Neural cell (in vitro differentiated cells): ENCODE data around the gene IDUA. TPM values are rescaled to one million over a fixed set of nuclear protein-coding genes. Genes with fewer than 3 reads are reported as not detected.
A peak's percentile ranks its signal among the peaks of the same experiment; 100 is the strongest.

Source experiments
- H2AFZ ChIP-seq: fragments of 200-600, 300-800 bp; sonication (generic), shearing (Covaris generic); 2 replicates; pipeline ENCODE4 v1.6.0; 2014; ENCODE audit warnings: low read depth, mild to moderate bottlenecking, antibody characterized with exemption, low read length, moderate library complexity
- H3F3A ChIP-seq: fragments of 200-600 bp; shearing (Covaris generic); 2 replicates; pipeline ENCODE4 v1.6.1; 2016; ENCODE audit warnings: mild to moderate bottlenecking, moderate library complexity, mixed read lengths, antibody characterized with exemption, low read length; ENCODE audit not compliant: insufficient read depth, poor library complexity, severe bottlenecking
- H3K27ac ChIP-seq: fragments of 200-600, 300-800 bp; sonication (generic), shearing (Covaris generic); 2 replicates; pipeline ENCODE4 v1.5.1; 2014; ENCODE audit warnings: mild to moderate bottlenecking, low read length, moderate library complexity
- H3K27me3 ChIP-seq: fragments of 300-800, 200-600 bp; sonication (generic), shearing (Covaris generic); 2 replicates; pipeline ENCODE4 v1.6.0; 2014; ENCODE audit warnings: mild to moderate bottlenecking, low read depth, low read length, moderate library complexity; ENCODE audit not compliant: insufficient read depth
- H3K36me3 ChIP-seq: fragments of 300-800, 200-600 bp; sonication (generic), shearing (Covaris generic); 2 replicates; pipeline ENCODE4 v1.5.1; 2014; ENCODE audit warnings: mild to moderate bottlenecking, antibody characterized with exemption, low read length, moderate library complexity; ENCODE audit not compliant: insufficient read depth
- H3K4me2 ChIP-seq: fragments of 300-800, 200-600 bp; sonication (generic), shearing (Covaris generic); 2 replicates; pipeline ENCODE4 v1.6.0; 2014; ENCODE audit warnings: mild to moderate bottlenecking, low read length
- H3K4me3 ChIP-seq: fragments of 300-800, 200-600 bp; sonication (generic), shearing (Covaris generic); 2 replicates; pipeline ENCODE4 v1.5.1; 2014; ENCODE audit warnings: mild to moderate bottlenecking, low read length, moderate library complexity
- H3K79me2 ChIP-seq: fragments of 200-600 bp; shearing (Covaris generic); replicated peaks from 2 replicates; pipeline ENCODE4 v1.6.0; 2014; ENCODE audit warnings: mild to moderate bottlenecking, low read length, moderate library complexity; ENCODE audit not compliant: insufficient read depth
- H3K9ac ChIP-seq: fragments of 300-800, 200-600 bp; sonication (generic), shearing (Covaris generic); 2 replicates; pipeline ENCODE4 v1.6.1; 2016; ENCODE audit warnings: mild to moderate bottlenecking, low read length, mixed read lengths
- H3K9me2 ChIP-seq: fragments of 200-600 bp; shearing (Covaris generic); 2 replicates; pipeline ENCODE4 v1.6.1; 2016; ENCODE audit warnings: mild to moderate bottlenecking, low read length, mixed read lengths; ENCODE audit not compliant: insufficient read depth
- H3K9me3 ChIP-seq: fragments of 200-600, 300-800 bp; sonication (generic), shearing (Covaris generic); 2 replicates; pipeline ENCODE4 v1.6.1; 2016; ENCODE audit warnings: mild to moderate bottlenecking, mixed run types, low read length, moderate library complexity, mixed read lengths
- H4K20me1 ChIP-seq: fragments of 200-600 bp; shearing (Covaris generic); 2 replicates; pipeline ENCODE4 v1.6.1; 2016; ENCODE audit warnings: mild to moderate bottlenecking, mixed run types; ENCODE audit not compliant: insufficient read depth
- EP300 ChIP-seq: fragments of 450-650 bp; conservative IDR thresholded peaks from 2 replicates; pipeline ENCODE4 v1.6.1; 2014; ENCODE audit warnings: antibody characterized with exemption, mild to moderate bottlenecking, moderate library complexity; ENCODE audit not compliant: poor library complexity, severe bottlenecking
- EZH2 ChIP-seq: fragments of 200-600, 300-800 bp; shearing (Covaris generic), sonication (generic); IDR thresholded peaks from 2 replicates; pipeline ENCODE4 v1.6.1; 2014; ENCODE audit warnings: antibody characterized with exemption, low read length, borderline replicate concordance, mild to moderate bottlenecking; ENCODE audit not compliant: insufficient read depth, poor library complexity, severe bottlenecking
- MXI1 ChIP-seq: fragments of 450-650 bp; conservative IDR thresholded peaks from 2 replicates; pipeline ENCODE4 v1.6.1; 2014; ENCODE audit warnings: antibody characterized with exemption, mild to moderate bottlenecking; ENCODE audit not compliant: poor library complexity, severe bottlenecking
- POLR2AphosphoS5 ChIP-seq: IDR thresholded peaks from 2 replicates; pipeline ENCODE4 v1.6.1; 2012
- RAD21 ChIP-seq: fragments of 450-650 bp; conservative IDR thresholded peaks from 2 replicates; pipeline ENCODE4 v1.6.1; 2014; ENCODE audit warnings: antibody characterized with exemption, mild to moderate bottlenecking, moderate library complexity
- SMC3 ChIP-seq: fragments of 450-650 bp; conservative IDR thresholded peaks from 2 replicates; pipeline ENCODE4 v1.6.1; 2014; ENCODE audit warnings: antibody characterized with exemption, mild to moderate bottlenecking, moderate library complexity; ENCODE audit not compliant: poor library complexity
- TAF1 ChIP-seq: IDR thresholded peaks from 2 replicates; pipeline ENCODE4 v1.6.1; 2012; ENCODE audit warnings: low read depth
- polyA plus RNA-seq: library from polyadenylated mRNA; depleted of rRNA; stranded (reverse); fragments of >200 nt; gene quantifications from 2 replicates; pipeline ENCODE4 v1.2.3, GENCODE V29; 2014
- TF ChIP-seq, protein P1 (sequence below): fragments of 450-650 bp; IDR thresholded peaks from 2 replicates; pipeline ENCODE4 v1.5.1; 2014; ENCODE audit warnings: antibody characterized with exemption, mild to moderate bottlenecking, moderate library complexity; ENCODE audit not compliant: poor library complexity, severe bottlenecking
- TF ChIP-seq, protein P2 (sequence below): IDR thresholded peaks from 2 replicates; pipeline ENCODE4 v1.6.1; 2012; ENCODE audit warnings: borderline replicate concordance

The IDUA gene
- polyA plus RNA-seq, 1 donor from 2014 or later: 12.7 TPM

GRCh38 chr4:1006856-1007255 is 20.0 kb downstream of the IDUA start:
- Histone ChIP-seq H3K79me2 (no peaks in the 10 kb centered on the region), H3K9me3 (peaks cover 2% of the 10 kb centered on the region), H3K27me3 (peaks cover 64% of the 10 kb centered on the region), H4K20me1 (no peaks in the 10 kb centered on the region), H3K27ac (no peak overlapping the region), H2AFZ (no peak overlapping the region), H3K9me2 (no peaks in the 10 kb centered on the region), H3K4me2 (no peak overlapping the region), H3K9ac (no peak overlapping the region), H3F3A (no peaks in the 10 kb centered on the region), H3K4me3 (no peak overlapping the region), H3K36me3 (no peaks in the 10 kb centered on the region)
- no peak for TF ChIP-seq MXI1
- TF ChIP-seq, protein P1, sequence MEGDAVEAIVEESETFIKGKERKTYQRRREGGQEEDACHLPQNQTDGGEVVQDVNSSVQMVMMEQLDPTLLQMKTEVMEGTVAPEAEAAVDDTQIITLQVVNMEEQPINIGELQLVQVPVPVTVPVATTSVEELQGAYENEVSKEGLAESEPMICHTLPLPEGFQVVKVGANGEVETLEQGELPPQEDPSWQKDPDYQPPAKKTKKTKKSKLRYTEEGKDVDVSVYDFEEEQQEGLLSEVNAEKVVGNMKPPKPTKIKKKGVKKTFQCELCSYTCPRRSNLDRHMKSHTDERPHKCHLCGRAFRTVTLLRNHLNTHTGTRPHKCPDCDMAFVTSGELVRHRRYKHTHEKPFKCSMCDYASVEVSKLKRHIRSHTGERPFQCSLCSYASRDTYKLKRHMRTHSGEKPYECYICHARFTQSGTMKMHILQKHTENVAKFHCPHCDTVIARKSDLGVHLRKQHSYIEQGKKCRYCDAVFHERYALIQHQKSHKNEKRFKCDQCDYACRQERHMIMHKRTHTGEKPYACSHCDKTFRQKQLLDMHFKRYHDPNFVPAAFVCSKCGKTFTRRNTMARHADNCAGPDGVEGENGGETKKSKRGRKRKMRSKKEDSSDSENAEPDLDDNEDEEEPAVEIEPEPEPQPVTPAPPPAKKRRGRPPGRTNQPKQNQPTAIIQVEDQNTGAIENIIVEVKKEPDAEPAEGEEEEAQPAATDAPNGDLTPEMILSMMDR: no peak
- no peak for TF ChIP-seq SMC3
- TF ChIP-seq TAF1: no peak
- no peak for TF ChIP-seq EZH2
- no peak for TF ChIP-seq POLR2AphosphoS5
- no peak for TF ChIP-seq EP300
- TF ChIP-seq RAD21: no peak
- TF ChIP-seq, protein P2, sequence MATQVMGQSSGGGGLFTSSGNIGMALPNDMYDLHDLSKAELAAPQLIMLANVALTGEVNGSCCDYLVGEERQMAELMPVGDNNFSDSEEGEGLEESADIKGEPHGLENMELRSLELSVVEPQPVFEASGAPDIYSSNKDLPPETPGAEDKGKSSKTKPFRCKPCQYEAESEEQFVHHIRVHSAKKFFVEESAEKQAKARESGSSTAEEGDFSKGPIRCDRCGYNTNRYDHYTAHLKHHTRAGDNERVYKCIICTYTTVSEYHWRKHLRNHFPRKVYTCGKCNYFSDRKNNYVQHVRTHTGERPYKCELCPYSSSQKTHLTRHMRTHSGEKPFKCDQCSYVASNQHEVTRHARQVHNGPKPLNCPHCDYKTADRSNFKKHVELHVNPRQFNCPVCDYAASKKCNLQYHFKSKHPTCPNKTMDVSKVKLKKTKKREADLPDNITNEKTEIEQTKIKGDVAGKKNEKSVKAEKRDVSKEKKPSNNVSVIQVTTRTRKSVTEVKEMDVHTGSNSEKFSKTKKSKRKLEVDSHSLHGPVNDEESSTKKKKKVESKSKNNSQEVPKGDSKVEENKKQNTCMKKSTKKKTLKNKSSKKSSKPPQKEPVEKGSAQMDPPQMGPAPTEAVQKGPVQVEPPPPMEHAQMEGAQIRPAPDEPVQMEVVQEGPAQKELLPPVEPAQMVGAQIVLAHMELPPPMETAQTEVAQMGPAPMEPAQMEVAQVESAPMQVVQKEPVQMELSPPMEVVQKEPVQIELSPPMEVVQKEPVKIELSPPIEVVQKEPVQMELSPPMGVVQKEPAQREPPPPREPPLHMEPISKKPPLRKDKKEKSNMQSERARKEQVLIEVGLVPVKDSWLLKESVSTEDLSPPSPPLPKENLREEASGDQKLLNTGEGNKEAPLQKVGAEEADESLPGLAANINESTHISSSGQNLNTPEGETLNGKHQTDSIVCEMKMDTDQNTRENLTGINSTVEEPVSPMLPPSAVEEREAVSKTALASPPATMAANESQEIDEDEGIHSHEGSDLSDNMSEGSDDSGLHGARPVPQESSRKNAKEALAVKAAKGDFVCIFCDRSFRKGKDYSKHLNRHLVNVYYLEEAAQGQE: no peak

DNA sequence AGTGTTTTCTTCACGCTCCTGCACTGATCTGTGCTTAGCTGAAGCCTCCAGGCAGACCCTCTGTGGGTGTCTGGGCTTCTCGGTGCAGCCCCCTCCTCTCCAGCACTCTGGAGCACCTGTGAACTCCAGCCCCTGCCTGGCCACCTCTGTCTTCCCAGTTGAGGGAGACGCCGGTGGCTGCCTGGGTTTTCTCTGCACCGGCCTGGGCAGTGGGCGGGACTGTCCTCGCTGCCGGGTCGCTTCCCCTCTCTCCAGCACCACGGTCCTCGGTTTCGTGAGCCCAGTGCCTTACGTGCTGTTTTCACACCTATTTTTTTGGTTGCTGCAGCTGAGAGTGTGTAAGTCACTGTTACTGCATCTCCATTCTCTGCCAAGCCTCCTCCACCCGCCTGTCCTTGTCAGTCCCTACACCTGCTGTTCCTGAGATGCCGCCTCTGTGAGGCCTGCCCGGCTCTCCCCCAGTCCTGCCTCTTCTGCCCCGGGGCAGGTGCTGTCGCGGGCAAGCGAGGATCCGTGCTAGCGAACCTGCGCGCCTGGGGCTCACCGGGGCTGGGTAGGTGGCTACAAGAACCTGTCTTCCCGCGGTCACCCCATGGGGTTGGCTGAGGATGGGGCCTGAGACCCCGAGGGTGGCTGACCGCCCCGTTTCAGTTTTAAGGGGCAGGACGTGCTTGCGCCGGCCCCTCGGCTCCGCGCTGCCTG is 22.1 kb downstream of the IDUA start:
- Histone ChIP-seq H3K9ac (peak overlapping the region; percentile 47), H3K9me3 (no peaks in the 10 kb centered on the region), H3K9me2 (no peaks in the 10 kb centered on the region), H4K20me1 (no peaks in the 10 kb centered on the region), H3K27ac (no peak overlapping the region), H3F3A (no peaks in the 10 kb centered on the region), H3K36me3 (no peaks in the 10 kb centered on the region), H3K79me2 (no peaks in the 10 kb centered on the region), H3K4me3 (peak overlapping the region; percentile 66), H3K4me2 (no peak overlapping the region), H2AFZ (no peak overlapping the region), H3K27me3 (peaks cover 50% of the 10 kb centered on the region)
- TF ChIP-seq POLR2AphosphoS5: no peak
- peak; percentile 15 for TF ChIP-seq MXI1
